GM23248 (cell line): ENCODE measurements around the gene TRIM44.

Experiments
- EZH2 ChIP-seq: fragments of 200-600 bp; sonication (generic); IDR thresholded peaks from 2 replicates; pipeline ENCODE4 v1.6.1; 2018; ENCODE audit warnings: antibody characterized with exemption, mild to moderate bottlenecking; ENCODE audit not compliant: insufficient read depth, poor library complexity, severe bottlenecking
- EZH2phosphoT487 ChIP-seq: fragments of 200-600 bp; sonication (generic); IDR thresholded peaks from 2 replicates; pipeline ENCODE4 v1.6.1; 2018; ENCODE audit warnings: antibody characterized with exemption, moderate library complexity, mild to moderate bottlenecking, low read depth; ENCODE audit not compliant: insufficient read depth

- TF ChIP-seq EZH2 = no peak
- TF ChIP-seq EZH2phosphoT487 = no peak
These were observed 124.5 kb downstream of the TRIM44 start for GRCh38 chr11:35787013-35787504.
